Omental fat pad (tissue), 4 donors: ENCODE measurements around the gene FAM89B. TPM values are rescaled to one million over a fixed set of nuclear protein-coding genes. Genes with fewer than 3 reads are reported as not detected.

Experiments used
- ATAC-seq: fragments of 150-250 bp; one replicate; pipeline ENCODE4 v1.9.1; 2016; ENCODE audit warnings: mild to moderate bottlenecking, moderate library complexity; ENCODE audit not compliant: low FRiP score
- DNase-seq: peaks from one replicate; pipeline ENCODE4 v3.0.0-alpha.2; 2019; ENCODE audit warnings: low spot score
- total RNA-seq, 4 donors: library from RNA; depleted of rRNA; stranded (reverse); fragments of >200 nt; gene quantifications; one replicate each; pipeline ENCODE4 v1.1.0, GENCODE V29; 2016
- TF ChIP-seq, protein P1 (sequence below), 3 donors: fragments of 450-650 bp; IDR thresholded peaks; one replicate each; pipeline ENCODE4 v1.5.1; 2016 to 2017; ENCODE audit warnings: antibody characterized with exemption in 3 of 3, mild to moderate bottlenecking in 3 of 3, moderate library complexity in 2 of 3

FAM89B gene
- total RNA-seq, 4 donors from 2014 or later, result 29.1 to 37.4 (median 33.1) TPM

DNA sequence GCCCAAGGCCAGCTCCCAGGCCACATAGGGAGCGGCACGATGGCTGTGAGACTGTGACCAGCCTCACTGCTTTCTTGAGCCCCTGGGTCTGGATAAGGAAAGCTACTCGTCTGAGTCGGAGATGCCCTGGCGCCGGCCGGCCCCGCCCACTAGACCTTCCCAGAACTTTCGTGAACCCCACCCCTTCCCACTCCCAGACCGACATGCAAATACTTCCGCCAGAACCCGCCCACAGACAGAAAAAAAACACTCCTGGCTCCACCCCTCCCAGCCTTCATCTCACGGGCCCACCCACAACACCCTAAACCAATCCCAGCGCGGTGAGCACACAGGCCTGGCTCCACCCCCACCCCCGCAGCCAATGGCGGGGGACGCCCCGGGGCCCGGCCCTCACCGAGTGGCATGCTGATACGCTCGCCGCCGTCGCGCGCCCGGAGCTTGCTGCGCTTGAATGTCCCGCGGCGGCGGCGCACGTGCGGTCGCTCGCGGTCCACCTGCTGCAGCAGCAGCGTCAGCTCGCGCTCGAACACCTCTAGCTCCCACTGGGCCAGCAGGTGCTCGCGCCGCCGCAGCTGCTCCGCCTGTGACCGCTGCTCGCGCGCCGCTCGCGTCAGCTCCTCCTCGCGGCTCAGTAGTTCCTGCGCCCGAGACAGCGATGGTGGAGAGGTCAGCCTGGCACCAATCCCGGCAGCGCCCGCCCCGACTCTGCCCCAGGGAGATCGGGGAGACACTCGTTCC is 34.7 kb downstream of the FAM89B start:
- peak; percentile 94 for ATAC-seq
- TF ChIP-seq, protein P1, sequence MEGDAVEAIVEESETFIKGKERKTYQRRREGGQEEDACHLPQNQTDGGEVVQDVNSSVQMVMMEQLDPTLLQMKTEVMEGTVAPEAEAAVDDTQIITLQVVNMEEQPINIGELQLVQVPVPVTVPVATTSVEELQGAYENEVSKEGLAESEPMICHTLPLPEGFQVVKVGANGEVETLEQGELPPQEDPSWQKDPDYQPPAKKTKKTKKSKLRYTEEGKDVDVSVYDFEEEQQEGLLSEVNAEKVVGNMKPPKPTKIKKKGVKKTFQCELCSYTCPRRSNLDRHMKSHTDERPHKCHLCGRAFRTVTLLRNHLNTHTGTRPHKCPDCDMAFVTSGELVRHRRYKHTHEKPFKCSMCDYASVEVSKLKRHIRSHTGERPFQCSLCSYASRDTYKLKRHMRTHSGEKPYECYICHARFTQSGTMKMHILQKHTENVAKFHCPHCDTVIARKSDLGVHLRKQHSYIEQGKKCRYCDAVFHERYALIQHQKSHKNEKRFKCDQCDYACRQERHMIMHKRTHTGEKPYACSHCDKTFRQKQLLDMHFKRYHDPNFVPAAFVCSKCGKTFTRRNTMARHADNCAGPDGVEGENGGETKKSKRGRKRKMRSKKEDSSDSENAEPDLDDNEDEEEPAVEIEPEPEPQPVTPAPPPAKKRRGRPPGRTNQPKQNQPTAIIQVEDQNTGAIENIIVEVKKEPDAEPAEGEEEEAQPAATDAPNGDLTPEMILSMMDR (IDR thresholded peaks at IDR 0.05), result no peak

DNA sequence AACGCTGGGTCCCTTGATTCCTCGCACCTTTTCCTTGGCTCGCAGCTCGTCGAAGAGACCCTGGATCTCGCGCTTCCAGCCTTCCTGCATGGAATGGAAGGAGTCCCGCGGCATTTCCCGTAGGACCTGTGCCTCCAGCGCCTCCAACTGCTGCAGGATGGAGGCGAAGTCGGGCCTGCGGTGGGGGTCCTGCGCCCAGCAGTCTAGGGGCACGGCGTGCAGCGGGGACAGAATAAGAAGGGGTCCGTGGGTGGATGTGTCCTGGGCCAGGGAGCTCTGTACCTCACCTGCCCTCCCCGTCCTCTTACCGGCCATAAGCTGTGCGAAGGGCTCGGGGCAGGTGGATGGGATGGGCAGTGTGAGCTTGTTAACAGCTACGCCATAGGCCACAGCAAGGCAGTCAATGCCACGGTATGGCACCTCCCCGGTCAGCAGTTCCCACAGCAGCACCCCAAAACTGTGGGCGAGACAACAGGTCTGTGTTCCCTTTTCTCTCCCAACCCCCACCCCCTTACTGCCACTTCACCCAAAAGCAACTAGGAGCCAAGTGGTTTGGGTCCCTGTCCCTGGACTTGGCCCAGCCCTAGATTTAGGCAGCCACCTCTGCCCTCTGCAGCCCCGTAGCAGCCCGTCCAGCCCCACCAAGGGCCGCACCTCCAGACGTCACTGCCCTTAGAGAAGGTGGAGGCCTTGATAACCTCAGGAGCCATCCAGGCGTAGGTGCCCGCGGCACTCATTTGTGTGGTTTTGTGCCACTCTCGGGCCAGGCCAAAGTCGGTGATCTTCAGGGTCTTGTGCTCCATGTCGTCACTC is 35.5 kb downstream of the FAM89B start:
- TF ChIP-seq, protein P1 (IDR thresholded peaks at IDR 0.05), result no peak
- no peak for DNase-seq
- ATAC-seq, result no peak

More for the DNA sequence above, 34.7 kb downstream of the FAM89B start:
- DNase-seq, result peak; percentile 79

DNA sequence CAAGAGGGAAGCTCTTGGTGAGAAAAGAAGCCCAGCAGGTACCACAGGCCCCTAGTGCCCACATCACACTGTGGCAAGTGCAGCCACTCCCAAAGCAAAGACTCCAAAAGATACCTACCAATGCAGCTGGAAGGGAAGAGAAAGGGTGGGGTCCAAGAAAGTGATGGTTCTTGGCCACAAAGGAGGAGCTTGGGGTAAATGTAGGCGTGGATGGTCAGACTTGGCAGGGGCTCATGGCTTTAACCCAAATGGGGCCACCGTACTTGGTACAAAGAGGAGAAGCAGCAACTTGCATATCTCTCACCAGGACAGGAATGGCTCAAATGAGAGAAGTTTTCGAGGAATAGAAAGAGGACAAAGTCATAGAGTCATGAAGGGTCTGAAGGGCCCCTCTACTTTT is 36.9 kb downstream of the FAM89B start:
- DNase-seq, result no peak
- ATAC-seq, result no peak
- TF ChIP-seq, protein P1 (IDR thresholded peaks at IDR 0.05), result no peak

DNA sequence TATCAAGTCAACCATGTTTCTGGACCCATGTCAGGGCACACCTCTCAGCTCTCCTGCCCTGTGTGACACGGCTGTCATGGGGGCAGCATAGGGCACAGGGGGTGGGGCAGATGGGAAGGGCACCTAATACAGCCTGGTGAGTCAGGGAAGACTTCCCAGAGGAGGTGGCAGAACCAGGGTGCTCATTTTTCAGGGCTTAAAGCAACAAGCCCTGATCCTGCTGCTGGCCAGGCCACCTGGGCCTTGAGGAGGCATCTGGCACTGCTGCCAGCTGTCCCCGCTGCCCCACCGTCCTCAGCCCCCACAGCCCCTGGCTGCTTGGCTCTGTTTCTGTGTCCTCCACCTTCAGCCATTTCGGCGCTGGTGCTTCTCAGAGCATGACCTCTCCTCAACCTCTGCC is 37.3 kb downstream of the FAM89B start:
- DNase-seq, result no peak
- no peak for ATAC-seq
- TF ChIP-seq, protein P1 (IDR thresholded peaks at IDR 0.05), result no peak

DNA sequence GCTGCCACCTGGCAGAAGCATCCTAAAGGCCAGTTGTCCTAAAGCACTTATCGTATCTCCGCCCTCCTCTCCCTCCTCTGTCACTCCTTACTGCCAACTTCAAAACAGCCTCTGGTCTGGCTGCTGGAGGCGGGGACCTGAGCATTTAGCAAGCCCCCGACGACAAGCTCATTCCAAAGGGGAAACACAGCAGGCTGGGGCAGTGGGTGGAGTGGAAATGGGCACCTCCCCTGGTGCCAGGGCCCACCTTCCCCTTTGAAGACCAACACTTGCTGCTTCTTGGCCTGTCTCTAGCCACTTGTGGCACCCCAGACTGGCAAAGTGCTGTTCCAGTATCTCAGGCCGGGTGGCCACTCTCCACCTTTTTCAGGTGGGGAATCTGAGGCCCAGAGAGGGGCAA is 38.1 kb downstream of the FAM89B start:
- TF ChIP-seq, protein P1 (IDR thresholded peaks at IDR 0.05), result no peak
- DNase-seq (no peak), ATAC-seq (no peak)

DNA sequence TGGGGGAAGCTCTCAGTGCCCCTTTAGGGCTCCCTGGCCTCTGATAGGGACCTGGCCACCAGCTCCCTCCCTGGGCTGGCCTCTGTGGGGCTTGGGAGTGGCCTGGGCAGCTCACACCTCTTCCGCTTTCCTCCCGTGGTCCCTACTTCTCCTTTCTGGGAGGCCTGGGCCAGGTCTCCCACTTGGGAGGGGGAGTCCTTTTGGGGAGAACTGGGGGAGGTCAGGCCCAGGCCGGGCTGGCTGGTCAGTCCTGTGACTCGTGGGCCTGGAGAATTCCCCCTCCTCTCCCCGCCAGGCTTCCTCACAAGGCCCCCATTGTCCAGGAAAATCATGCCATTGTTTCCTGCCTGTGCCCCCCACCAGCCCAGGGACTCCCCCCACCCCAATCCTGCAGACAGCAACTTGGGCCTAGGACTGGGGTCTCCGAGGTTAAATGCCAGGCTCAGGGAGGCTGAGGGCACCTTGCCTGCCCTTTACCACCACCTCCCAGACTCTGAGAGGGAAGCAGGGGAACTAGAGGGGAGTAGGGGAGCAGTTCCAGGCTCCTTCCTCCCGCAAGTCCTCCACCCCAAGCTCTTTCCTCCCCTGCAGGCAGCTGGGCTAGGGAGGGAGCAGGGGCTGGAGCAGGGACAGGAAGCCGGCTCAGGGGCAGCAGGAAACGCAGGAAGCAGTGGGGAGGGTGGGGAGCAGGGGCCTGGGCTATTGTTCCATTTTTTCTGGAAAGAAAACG is 38.9 kb downstream of the FAM89B start:
- DNase-seq (no peak), ATAC-seq (no peak)
- TF ChIP-seq, protein P1 (IDR thresholded peaks at IDR 0.05), result no peak
